Measurements from ENCODE around the gene WWC2.

The WWC2 gene

DNA sequence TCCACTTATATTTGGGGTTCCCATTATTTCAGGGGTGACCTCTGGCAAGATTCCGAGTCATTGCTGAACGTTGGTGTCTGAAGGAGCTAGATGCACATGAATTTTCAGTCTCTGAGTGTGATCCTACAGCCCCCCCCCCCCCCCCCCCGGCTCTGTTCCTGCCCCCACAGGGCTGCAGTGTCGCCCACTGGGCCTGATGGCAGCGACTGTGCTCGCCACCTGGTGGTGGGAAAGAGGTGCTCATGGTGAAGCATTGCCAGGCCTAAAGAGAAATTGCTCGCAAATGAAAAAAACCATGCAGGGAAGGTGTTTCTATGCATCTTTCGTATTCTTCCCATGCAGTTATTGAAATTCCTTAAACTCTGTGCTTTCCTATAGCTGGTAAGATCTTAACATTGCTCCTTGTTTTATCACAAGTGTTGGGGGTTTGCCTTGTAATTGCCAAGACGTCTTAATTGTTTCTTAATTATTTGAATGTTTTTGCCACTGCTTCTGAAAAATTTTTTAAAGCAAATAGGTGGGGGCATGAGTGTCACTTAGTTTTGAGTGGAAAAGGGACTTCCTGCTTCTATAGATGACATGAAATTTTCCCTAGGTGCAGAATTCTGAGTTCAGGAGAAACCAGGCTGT is 157.8 kb downstream of the WWC2 start:
- peak; percentile 44 for DNase-seq (ENCODE audit: low spot score)

DNA sequence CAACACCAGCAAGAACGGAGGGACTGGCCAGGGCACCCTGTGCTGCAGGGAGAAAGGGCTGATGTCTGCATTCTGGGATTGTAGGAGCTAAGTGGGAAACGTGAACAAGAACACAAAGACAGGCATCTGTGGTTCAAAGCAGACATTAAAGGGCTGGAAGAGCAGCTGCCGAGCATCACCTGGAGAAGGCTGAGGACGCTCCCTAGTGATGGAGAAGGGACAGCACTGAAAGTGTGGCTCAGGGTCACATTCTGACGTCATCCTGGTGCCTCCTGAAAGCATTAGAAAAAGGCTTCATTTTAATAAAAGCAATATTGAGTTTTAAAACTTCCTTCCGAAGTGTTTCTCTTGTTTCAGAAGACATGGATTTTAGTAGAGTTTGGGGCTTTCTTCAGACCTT is 158.8 kb downstream of the WWC2 start:
- DNase-seq (ENCODE audit: low spot score), result no peak

DNA sequence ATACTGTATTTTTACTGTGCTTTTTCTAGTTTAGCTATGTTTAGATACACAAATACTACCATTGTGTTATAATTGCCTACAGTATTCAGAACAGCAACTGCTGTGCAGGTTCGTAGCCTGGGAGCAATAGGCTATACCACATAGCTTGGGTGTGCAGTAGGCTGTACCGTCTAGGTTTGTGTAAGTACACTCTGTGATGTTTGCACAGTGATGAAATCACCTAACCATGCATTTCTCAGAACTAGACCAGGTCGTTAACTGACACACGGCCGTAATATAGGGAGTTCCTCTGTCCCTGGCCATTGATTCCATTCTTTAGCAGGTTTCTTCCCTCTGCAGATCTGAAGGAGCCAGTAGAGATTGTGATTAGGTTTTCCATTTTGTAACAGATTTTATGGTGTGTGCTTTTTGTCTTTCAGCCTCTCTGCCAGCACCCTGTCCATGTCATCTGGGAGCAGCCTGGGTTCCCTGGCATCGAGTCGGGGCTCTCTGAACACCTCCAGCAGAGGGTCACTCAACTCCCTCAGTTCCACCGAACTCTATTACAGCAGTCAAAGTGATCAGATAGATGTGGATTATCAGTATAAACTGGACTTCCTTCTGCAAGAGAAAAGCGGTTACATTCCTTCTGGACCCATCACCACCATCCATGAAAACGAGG is 161.6 kb downstream of the WWC2 start:
- no peak for DNase-seq (ENCODE audit: low spot score)

DNA sequence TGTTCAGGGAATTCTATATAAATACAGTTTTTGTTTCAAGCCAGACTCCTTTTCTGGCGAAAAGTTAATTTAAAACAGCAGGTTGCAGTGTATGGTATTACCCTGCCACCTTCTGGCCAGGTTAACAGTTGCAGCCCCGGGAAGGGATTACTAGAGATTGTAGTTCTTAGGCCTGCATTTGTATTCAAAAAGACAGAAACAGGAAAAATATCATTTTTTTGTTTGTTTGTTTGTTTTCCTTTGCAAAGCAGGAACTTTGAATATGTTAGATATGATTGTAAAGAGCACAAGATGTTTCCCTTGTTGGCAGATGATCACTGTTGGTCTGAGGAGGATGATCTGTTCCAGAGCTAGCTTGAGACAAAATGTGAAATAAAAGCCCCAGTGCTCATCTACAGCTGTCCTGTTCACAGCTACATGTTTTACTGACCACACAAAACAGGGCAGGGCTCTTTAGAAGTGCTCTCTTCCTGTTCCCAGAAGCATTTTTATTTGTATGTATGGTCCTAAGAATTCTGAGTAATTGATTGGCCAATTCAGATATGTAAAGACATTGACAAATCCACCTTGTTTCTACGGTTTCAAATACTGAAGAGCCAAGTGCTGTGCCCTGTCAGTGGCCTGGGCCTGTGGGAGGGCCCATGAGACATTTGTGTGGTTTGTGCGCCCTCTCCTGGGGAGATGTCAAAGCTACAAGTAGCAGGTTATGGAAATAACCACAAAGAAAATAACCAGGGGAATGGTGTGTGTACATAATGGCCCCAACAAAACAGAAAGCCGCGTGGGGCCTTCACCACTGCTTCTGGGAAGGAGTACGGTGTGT is 163.1 kb downstream of the WWC2 start:
- peak; percentile 85 for DNase-seq (ENCODE audit: low spot score)

DNA sequence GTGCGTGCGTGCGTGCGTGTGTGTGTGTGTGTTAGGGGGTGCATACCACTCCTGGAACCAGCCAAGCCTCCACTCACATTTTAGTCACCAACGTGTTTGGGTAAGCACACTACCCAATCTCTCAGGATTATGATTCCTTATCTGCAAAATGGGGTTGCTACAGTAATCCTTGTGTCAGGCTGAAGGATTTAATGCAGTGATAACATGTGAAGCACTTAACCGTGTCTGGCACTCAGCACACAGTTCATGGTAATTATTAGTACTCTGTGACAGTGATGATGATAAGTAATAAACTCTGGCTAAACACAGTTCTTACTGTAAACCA is 163.7 kb downstream of the WWC2 start:
- DNase-seq (ENCODE audit: low spot score), result no peak

DNA sequence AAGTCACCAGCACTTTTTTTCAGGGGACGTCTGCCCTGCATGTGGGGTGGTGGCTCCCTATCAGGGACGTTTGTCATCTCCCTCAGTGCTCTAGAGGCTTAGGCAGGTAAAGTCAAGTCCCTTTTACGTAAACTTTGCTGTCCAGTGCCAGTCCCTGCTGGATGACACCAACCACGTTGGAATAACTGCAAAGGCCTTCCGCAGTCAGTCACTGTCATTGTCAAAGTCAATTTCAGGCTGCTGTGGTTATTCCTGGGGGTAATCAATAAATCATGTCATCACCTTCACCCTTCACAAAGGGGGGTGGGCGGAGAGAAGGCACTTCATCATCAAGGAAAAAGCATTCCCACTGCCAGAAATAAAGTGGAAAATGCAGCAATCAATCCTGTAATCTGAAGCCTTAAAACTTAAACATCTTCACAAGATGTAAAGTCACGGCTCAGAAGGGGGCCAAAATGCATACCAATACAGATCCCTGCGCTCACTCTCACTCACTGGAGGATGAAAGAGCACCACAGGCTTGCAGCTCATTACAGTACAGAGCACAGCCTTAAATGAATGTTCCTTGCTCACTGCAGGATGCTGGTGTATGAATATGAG is 164.8 kb downstream of the WWC2 start:
- DNase-seq (ENCODE audit: low spot score), result no peak

DNA sequence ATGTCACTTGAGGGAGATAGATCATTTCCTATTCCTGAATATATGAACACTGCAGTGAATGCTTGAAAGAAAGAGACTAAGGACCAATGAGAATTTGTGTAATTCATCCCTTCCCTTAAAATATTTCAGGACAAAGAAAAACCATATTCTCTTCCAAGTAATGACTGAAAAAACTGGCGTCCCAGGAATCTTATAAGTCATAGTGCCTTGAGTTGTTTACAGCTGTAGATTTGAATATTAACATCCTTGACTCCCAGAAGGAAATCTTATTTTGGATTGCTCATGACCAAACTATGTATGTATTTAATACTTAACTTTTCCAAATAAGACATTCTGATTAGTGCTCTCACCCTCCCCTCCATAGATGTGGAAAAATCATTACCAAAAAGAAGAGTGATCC is 165.6 kb downstream of the WWC2 start:
- DNase-seq (ENCODE audit: low spot score), result no peak

DNA sequence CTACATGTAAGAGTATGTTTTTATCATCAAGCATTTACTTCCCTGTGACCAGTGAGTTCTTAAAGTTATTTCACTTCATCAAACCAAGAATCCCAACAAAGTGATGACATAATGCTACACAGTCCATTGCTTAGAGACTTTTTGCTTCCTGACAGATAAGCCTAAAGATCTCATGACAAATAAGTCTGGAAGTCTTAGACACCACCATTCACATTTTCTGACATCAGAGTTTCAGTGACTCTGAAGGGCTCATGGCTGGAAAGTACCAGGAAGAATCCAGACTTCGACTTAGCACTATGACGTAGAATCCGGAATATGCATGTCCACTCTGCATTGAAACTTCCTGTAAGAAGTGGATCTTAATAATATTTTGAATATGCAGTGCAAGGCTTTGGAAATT is 167.3 kb downstream of the WWC2 start:
- no peak for DNase-seq (ENCODE audit: low spot score)

DNA sequence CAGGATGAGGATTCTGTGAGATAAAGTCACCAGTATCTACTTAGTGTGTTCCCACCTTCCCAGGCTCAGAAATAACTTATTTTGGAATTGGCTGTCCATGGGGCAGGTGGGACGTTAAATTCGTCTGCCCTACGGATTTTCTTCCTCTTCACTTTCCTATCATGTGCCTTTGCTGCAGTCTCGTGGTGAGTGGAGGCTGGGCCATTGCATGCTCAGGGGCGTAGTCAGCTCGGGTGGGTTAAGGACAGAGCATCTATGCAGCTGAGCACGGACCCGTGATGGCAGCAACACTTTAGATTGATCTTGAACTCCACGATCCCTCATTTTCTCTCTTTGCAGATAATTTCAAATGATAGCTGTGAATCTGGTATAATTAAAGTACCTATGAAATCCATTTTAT is 169.5 kb downstream of the WWC2 start:
- DNase-seq (ENCODE audit: low spot score), result no peak

DNA sequence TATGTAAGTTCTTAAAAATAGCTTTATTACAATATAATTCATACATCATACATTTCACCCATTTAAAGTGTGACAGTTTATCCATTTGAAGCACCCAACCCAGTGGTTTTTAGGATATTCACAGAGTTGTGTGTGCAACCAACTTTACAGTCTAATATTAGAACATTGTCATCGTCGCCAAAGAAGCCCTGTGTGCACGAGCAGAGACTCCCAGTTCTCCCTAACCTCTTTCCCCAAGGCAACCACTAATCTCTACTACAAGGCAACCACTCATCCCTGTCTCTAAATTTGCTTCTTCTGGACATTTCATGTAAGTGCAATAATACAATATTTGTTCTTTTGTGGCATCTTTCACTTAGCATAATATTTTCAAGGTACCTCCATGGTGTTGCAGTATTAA is 173.3 kb downstream of the WWC2 start:
- DNase-seq (ENCODE audit: low spot score), result no peak

DNA sequence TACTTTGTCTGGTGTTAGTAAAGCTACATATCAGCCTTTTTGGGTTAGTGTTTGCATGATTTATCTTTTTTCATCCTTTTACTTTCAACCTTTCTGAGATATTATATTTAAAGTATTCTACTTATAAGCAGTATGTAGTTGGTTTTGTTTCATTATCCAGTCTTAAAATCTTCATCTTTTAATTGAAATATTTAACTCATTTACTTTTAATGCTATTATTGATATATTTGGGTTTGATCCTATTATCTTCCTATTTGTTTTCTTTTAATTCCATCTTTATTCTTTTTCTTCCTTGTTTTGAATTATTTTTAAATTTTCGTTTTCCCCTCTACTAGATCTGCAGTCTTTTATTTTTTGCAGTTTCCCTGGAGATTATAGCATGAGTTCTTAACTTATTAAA is 177.0 kb downstream of the WWC2 start:
- no peak for DNase-seq (ENCODE audit: low spot score)

DNA sequence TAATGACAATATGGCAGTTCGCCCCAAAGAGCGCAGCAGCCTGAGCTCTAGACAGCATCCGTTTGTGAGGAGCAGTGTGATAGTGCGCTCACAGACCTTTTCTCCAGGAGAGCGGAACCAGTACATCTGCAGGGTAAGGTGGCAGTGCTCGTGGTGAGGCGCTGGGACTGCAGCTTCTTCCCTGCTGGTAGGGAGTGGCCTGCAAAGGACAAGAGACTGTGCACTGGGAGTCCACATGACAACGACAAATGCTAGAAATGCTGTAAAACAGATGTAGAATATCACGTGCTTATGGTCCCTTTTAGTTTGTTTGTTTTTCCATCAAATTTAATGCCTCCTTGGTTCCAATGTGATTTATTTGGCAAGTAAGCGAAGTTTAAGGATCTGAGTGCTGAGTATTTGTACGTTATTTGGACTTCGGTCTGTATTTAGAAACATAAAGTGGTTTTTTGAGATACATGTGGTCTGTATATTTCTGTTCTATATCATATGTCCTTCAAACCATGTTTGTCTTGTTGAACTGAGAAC is 185.3 kb downstream of the WWC2 start:
- no peak for DNase-seq (ENCODE audit: low spot score)

DNA sequence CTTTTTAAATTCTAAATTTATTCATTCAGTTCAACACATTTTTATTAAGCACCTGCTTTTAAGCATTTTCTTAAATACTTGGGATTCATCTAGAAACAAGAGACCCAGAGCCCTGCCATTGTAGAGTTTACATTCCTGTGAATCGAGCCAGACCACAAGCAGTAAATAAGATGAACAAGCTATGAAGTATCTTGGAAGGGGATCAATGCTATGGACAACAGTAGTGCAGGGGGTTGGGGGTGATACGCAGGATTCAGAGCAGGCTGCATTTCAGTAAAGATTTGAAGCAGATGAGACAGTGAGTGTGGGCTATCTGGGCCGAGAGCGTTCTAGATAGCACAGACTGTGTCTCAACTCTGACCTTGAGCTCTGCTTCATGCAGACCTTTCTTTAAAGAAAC is 185.9 kb downstream of the WWC2 start:
- DNase-seq (ENCODE audit: low spot score), result no peak

DNA sequence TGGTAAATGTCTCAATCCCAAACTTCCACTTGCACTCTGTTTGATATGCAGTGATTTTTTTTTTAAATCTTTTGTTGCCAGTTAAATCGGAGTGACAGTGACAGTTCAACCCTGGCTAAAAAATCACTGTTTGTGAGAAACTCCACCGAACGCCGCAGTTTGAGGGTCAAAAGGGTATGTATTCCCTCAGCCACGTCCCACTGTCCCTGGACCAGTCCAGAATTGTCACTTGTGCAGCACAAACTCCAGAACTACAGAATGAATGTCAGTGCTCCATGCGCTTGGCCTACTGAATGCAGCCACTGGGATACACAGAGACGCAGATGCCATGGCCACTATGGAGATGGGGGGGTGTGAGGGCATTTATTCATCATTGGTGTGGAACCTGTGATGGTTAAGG is 186.8 kb downstream of the WWC2 start:
- DNase-seq (ENCODE audit: low spot score), result no peak

DNA sequence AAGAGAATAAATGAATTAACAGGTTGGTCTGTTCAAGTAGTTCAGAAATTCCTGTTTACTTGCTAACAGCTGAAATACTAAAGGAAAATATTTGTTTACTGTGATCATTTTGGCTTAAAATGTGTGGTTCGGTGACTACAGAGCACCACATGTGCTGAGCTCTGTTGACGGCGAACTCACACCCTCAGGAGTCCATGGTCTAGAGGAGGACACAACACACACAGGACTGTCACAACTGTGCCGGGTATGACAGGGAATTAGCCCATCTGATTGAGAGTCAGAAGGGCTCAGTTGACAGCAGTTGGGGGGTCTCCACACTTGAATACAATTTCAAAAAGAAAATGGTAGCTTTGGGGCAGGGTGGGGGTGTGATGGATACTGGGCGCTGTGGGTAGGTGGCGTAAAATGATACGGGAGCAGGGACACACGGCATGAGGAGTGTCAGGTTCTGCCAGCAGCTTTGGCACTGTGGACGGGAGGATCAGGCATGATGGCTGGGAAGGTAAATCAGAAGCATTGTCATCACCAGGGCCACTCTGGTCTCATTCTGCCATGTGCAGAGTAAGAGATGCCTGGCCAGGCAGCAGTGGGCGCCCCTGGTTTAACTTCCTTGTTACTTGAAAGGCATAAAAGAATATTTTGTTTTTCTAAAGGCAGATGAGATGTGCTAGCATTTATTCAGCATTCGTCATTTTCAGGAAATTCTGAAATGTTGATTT is 187.7 kb downstream of the WWC2 start:
- no peak for DNase-seq (ENCODE audit: low spot score)

DNA sequence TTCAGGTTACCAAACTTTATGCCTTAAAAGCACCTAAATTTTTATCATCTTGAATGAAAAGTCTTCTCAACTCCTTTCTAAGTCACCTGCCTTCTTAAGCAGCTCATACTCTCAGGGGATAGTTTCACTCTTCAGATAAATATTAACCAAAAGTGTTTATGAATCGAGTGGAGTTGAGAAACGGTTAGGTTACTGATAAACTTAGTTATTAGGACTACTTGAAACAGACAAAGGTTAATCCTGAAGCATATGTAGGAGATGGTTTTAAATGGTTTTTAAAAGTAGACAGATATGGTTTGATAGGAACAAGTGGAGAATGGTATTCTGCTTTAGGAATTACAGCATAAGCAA is 188.2 kb downstream of the WWC2 start:
- no peak for DNase-seq (ENCODE audit: low spot score)

DNA sequence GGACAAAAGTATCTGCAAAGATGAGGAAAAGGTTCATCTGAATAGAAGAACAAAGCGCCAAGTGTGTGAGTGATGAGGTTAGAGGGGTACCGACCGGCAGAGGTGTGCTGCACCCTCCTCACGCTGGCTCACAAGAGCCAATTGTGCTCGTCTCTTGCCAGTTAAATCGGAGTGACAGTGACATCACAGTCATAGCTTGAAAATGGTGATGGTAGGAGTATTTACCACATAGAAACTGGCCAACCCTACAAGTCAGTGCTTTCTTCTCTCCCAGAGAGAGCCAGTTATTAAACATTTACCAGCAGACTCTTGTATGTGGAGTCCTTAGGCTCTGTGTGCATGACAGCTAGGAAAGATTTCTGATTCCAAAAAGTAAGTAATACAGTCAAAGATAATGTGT is 188.6 kb downstream of the WWC2 start:
- DNase-seq (ENCODE audit: low spot score), result no peak

DNA sequence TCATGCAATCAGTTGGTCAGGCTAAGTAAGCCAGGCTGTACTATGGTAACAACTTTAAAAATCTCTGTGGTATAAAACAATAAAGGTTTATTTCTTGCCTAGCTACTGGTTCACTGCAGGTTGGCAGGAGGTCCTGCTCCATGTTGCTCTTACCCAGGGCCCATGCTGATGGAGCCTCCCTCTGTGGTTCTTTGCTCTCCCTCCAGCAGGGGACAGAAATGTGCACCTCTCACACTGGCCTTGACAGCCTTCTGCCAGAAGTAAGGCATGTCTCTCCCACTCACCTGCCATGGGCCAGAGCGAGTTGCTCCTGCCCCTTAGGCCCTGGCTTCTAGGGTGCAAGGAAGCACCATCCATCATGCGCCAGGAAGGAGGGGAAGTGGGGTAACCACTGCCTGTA is 189.9 kb downstream of the WWC2 start:
- DNase-seq (ENCODE audit: low spot score), result no peak

DNA sequence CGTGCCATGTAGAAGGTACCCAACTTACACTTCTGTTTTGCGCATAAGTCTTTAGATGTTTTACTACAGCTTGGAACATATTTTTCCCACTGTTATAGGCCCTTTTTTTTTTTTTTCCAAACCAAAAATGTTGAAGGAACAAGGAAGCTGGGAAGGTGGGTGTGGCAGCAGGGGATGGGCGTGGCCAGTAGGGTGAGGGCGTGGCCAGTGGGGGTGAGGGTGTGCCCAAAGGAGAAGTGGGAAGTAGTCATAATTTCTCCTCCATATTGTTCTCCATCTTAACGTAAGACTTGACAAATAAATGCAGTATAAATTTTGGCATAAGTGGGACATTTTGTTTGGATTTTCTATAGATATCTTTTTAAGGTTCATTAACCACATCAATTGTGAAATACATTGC is 190.6 kb downstream of the WWC2 start:
- no peak for DNase-seq (ENCODE audit: low spot score)

DNA sequence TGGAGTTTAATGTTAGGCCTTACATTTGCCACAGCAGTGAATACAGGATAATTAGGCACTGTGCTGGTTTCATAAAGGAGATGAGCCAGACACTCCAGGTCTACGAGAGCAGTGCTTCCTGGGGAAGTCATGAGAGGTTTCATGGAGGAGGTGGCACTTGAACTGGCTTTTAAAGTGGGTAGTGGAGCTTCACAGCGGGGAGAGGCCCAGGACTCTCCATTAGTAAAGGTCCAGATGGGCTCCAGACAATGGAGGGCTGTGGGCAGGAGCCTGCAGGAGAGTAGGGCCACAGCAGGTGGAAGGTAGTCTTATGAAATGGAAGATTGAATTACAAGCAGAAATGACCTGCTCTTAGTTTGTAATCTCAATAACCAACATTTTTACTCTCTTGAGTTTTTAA is 192.0 kb downstream of the WWC2 start:
- no peak for DNase-seq (ENCODE audit: low spot score)

DNA sequence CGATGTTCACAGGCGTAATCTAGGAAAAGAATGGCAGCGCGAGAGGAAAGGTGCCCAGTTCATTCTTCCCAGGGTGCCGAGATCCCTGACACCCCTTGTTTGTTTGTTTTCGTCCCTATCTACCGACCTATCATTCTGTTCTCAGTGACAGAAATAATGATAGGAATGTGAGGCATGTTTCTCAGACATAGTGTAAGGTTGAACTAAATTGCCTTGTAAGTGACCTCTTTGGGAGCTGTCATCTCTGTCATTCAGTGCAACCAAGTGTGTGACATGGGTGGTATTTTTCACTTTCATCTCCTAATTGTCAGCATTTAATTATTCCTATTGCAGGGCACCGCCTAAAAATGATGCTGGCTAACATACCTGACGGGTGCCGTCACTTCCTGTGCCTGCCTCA is 196.7 kb downstream of the WWC2 start:
- DNase-seq (ENCODE audit: low spot score), result no peak

DNA sequence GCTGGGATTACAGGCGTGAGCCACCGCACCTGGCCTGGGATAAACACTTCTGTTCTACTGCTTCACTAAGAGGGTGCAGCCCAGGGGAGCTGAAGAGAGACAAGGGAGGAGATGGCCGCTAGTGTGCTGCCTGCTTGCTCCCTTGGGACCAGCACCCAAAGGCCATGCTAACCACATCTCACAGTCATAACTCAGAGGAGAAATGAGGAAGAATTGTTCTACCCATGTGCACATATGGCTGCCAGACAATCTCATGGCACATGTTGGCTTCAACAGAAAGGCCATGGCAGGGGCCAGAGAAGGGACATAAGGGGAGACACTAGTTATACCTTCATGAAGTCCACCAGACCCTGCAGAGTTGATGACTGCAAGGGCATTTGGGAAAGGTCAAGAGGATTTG is 198.6 kb downstream of the WWC2 start:
- DNase-seq (ENCODE audit: low spot score), result no peak
